Measurements from ENCODE around the gene PTPRG. TPM values are rescaled to one million over a fixed set of nuclear protein-coding genes. Genes with fewer than 3 reads are reported as not detected.

PTPRG gene
- total and polyA plus RNA-seq, 2 experiments from 2014 or later, result 24.4 to 131 TPM

DNA sequence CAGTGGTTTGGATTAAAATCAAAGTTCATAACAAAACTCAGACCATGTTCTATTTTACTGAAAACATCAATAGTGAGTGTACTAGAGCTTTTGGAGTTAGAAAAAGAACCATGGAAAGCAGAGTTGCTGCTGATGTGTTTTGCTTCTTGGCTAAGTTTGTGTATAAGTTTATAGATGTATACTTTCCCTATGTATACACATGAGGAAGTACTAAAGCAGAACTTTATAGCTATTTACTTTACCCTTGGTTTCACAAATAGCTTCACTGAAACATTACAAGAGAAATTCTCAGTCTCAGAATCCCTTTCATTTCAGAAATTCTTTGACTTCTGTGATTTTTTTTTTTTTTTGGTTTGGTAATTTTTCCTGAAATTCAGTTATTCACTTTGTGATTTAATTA lies 229.0 kb downstream of the PTPRG start:
- Histone ChIP-seq H2AFZ (no peak overlapping the region), H3K79me2 (replicated peaks; ENCODE audit: insufficient read depth) (peaks cover 100% of the 10 kb centered on the region), H3K36me3 (ENCODE audit: insufficient read depth) (no peaks in the 10 kb centered on the region), H3K4me3 (no peak overlapping the region), H3K4me1 (ENCODE audit: insufficient read depth) (peaks cover 21% of the 10 kb centered on the region), H3K9me2 (ENCODE audit: insufficient read depth) (no peaks in the 10 kb centered on the region), H3K27me3 (ENCODE audit: insufficient read depth) (no peaks in the 10 kb centered on the region), H3K4me2 (no peak overlapping the region), H3F3A (replicated peaks; ENCODE audit: low read depth) (no peaks in the 10 kb centered on the region), H4K20me1 (replicated peaks; ENCODE audit: insufficient read depth) (peaks cover 18% of the 10 kb centered on the region), H3K27ac (ENCODE audit: low read depth) (no peak overlapping the region)
- peaks cover 2% of the 10 kb centered on the region for H3K27me3 Mint-ChIP-seq (ENCODE audit: insufficient read depth, low read depth, poor library complexity)
- no peak for TF ChIP-seq NANOG (IDR thresholded peaks at IDR 0.05; ENCODE audit: borderline replicate concordance)
- TF ChIP-seq, protein P1, sequence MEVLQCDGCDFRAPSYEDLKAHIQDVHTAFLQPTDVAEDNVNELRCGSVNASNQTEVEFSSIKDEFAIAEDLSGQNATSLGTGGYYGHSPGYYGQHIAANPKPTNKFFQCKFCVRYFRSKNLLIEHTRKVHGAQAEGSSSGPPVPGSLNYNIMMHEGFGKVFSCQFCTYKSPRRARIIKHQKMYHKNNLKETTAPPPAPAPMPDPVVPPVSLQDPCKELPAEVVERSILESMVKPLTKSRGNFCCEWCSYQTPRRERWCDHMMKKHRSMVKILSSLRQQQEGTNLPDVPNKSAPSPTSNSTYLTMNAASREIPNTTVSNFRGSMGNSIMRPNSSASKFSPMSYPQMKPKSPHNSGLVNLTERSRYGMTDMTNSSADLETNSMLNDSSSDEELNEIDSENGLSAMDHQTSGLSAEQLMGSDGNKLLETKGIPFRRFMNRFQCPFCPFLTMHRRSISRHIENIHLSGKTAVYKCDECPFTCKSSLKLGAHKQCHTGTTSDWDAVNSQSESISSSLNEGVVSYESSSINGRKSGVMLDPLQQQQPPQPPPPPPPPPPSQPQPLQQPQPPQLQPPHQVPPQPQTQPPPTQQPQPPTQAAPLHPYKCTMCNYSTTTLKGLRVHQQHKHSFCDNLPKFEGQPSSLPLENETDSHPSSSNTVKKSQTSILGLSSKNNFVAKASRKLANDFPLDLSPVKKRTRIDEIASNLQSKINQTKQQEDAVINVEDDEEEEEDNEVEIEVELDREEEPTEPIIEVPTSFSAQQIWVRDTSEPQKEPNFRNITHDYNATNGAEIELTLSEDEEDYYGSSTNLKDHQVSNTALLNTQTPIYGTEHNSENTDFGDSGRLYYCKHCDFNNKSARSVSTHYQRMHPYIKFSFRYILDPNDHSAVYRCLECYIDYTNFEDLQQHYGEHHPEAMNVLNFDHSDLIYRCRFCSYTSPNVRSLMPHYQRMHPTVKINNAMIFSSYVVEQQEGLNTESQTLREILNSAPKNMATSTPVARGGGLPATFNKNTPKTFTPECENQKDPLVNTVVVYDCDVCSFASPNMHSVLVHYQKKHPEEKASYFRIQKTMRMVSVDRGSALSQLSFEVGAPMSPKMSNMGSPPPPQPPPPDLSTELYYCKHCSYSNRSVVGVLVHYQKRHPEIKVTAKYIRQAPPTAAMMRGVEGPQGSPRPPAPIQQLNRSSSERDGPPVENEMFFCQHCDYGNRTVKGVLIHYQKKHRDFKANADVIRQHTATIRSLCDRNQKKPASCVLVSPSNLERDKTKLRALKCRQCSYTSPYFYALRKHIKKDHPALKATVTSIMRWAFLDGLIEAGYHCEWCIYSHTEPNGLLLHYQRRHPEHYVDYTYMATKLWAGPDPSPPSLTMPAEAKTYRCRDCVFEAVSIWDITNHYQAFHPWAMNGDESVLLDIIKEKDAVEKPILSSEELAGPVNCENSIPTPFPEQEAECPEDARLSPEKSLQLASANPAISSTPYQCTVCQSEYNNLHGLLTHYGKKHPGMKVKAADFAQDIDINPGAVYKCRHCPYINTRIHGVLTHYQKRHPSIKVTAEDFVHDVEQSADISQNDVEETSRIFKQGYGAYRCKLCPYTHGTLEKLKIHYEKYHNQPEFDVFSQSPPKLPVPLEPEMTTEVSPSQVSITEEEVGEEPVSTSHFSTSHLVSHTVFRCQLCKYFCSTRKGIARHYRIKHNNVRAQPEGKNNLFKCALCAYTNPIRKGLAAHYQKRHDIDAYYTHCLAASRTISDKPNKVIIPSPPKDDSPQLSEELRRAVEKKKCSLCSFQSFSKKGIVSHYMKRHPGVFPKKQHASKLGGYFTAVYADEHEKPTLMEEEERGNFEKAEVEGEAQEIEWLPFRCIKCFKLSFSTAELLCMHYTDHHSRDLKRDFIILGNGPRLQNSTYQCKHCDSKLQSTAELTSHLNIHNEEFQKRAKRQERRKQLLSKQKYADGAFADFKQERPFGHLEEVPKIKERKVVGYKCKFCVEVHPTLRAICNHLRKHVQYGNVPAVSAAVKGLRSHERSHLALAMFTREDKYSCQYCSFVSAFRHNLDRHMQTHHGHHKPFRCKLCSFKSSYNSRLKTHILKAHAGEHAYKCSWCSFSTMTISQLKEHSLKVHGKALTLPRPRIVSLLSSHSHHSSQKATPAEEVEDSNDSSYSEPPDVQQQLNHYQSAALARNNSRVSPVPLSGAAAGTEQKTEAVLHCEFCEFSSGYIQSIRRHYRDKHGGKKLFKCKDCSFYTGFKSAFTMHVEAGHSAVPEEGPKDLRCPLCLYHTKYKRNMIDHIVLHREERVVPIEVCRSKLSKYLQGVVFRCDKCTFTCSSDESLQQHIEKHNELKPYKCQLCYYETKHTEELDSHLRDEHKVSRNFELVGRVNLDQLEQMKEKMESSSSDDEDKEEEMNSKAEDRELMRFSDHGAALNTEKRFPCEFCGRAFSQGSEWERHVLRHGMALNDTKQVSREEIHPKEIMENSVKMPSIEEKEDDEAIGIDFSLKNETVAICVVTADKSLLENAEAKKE (CRISPR knock-in tag; IDR thresholded peaks at IDR 0.05), result no peak
- TF ChIP-seq, protein P2, sequence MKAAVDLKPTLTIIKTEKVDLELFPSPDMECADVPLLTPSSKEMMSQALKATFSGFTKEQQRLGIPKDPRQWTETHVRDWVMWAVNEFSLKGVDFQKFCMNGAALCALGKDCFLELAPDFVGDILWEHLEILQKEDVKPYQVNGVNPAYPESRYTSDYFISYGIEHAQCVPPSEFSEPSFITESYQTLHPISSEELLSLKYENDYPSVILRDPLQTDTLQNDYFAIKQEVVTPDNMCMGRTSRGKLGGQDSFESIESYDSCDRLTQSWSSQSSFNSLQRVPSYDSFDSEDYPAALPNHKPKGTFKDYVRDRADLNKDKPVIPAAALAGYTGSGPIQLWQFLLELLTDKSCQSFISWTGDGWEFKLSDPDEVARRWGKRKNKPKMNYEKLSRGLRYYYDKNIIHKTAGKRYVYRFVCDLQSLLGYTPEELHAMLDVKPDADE (IDR thresholded peaks at IDR 0.05), result no peak
- TF ChIP-seq ZNF331 (CRISPR knock-in tag; IDR thresholded peaks at IDR 0.05; ENCODE audit: low read depth), result no peak
- TF ChIP-seq CREB1 (CRISPR knock-in tag; IDR thresholded peaks at IDR 0.05; ENCODE audit: low read depth), result no peak
- TF ChIP-seq EZH2 (IDR thresholded peaks at IDR 0.05; ENCODE audit: low read depth, unreplicated experiment), result no peak
- TF ChIP-seq JUNB (IDR thresholded peaks at IDR 0.05; ENCODE audit: unreplicated experiment), result no peak
- TF ChIP-seq EZH2phosphoT487 (IDR thresholded peaks at IDR 0.05; ENCODE audit: unreplicated experiment), result no peak
- no peak overlapping the region for H3K27ac Mint-ChIP-seq
- DNase-seq (ENCODE audit: low spot score), result no peak
- ATAC-seq, result no peak
- H3K4me1 Mint-ChIP-seq, result peaks cover 41% of the 10 kb centered on the region
- no peaks in the 10 kb centered on the region for H3K36me3 Mint-ChIP-seq (ENCODE audit: low read depth)
- H3K9me3 Mint-ChIP-seq, result no peaks in the 10 kb centered on the region
- no peak overlapping the region for H3K4me3 Mint-ChIP-seq

Data from GM23338 (cell line).